ENCODE results near the gene CAPN14. TPM values are rescaled to one million over a fixed set of nuclear protein-coding genes. Genes with fewer than 3 reads are reported as not detected.

CAPN14 gene
- total RNA-seq, 2 experiments from 2014 or later = 0.20 to 0.30 TPM

DNA sequence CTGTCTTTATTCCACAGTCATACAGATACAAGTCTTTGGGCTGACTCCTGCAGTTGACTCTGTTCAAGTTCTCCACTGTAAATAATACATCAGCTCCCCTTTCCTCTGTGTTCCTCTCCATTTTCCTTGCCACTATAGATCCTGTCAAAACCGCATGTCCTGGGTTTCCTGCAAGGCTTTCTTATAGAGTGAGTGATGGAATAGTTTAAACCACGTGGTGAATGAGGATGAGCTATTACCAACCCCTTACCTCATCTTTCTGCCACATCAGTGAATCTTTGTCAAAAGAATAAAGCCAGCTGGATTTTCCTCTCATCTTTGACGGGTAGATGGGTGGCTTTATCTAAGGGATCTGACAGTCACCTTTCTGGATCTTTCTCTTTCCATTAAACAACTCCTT lies 75.2 kb downstream of the CAPN14 start:
- Mint-ChIP-seq H3K36me3 (ENCODE audit: low read depth) (no peaks in the 10 kb centered on the region), H3K4me3 (no peak overlapping the region), H3K4me1 (ENCODE audit: low read depth) (peaks cover 1% of the 10 kb centered on the region), H3K9me3 (no peaks in the 10 kb centered on the region), H3K27me3 (peaks cover 25% of the 10 kb centered on the region), H3K27ac (no peak overlapping the region)
- intact Hi-C loops (cut with DNase I, micrococcal nuclease) = no loop called here
- H3K9me3 ChIP-seq (ENCODE audit: control insufficient read depth in 1 of 2, insufficient read depth in 1 of 2, low read length in 2 of 2) = no peaks in the 10 kb centered on the region
- peaks cover 22 to 28% of the 10 kb centered on the region in 2 experiments for H3K27me3 ChIP-seq (ENCODE audit: control insufficient read depth in 1 of 2, insufficient read depth in 2 of 2, low read length in 2 of 2)
- no peaks in the 10 kb centered on the region for H3K36me3 ChIP-seq (ENCODE audit: insufficient read depth, low read length)
- H3K4me3 ChIP-seq (ENCODE audit: low read length) = no peak overlapping the region
- no peak overlapping the region for H3K27ac ChIP-seq (ENCODE audit: low read depth in 1 of 2, low read length in 2 of 2)
- ChIA-PET POLR2A (no interaction called here), CTCF (no interaction called here)
- ATAC-seq (ENCODE audit: poor library complexity) = no peak
- no peak for DNase-seq
- TF ChIP-seq, protein P1, sequence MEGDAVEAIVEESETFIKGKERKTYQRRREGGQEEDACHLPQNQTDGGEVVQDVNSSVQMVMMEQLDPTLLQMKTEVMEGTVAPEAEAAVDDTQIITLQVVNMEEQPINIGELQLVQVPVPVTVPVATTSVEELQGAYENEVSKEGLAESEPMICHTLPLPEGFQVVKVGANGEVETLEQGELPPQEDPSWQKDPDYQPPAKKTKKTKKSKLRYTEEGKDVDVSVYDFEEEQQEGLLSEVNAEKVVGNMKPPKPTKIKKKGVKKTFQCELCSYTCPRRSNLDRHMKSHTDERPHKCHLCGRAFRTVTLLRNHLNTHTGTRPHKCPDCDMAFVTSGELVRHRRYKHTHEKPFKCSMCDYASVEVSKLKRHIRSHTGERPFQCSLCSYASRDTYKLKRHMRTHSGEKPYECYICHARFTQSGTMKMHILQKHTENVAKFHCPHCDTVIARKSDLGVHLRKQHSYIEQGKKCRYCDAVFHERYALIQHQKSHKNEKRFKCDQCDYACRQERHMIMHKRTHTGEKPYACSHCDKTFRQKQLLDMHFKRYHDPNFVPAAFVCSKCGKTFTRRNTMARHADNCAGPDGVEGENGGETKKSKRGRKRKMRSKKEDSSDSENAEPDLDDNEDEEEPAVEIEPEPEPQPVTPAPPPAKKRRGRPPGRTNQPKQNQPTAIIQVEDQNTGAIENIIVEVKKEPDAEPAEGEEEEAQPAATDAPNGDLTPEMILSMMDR (IDR thresholded peaks at IDR 0.05) = no peak
- peaks cover 9% of the 10 kb centered on the region for H3K4me1 ChIP-seq (ENCODE audit: insufficient read depth, low read length)

DNA sequence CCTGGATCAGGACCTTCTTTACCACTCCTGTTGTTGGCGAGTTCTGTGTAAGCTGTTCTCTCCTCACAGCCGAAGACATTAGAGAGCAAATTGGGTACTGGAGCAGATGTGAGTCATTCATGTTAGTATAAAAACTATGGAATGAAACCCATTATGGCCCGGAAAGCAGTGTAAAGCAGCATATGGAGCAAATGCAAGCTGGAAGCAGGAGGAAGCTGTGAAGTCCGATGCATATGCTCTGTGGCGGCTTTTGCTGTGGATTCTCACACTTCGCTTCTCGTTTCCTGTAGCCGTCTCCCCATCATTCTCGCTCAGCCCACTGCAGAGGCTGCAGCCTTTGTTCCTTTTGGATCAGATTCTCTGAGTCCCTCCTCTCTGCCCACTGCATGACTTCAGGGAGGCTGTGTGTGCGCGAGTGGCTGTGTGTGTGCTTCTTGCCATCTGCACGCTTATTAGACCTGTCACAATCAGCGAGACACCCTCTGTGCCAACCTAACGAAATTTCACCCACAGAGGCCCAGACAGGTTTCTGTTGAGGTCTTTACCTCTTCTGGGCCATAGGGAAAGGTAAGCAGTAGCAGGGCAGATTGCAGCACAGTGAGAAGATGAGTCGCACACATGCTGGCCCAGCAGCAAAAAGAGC lies 75.8 kb downstream of the CAPN14 start:
- peaks cover 28 to 34% of the 10 kb centered on the region in 2 experiments for H3K27me3 ChIP-seq (ENCODE audit: control insufficient read depth in 1 of 2, insufficient read depth in 2 of 2, low read length in 2 of 2)
- Mint-ChIP-seq H3K4me1 (ENCODE audit: low read depth) (peaks cover 7% of the 10 kb centered on the region), H3K9me3 (no peaks in the 10 kb centered on the region), H3K27me3 (peaks cover 31% of the 10 kb centered on the region), H3K36me3 (ENCODE audit: low read depth) (no peaks in the 10 kb centered on the region), H3K27ac (no peak overlapping the region), H3K4me3 (no peak overlapping the region)
- DNase-seq = no peak
- POLR2A ChIA-PET = no interaction called here
- intact Hi-C loops (cut with DNase I, micrococcal nuclease) = no loop called here
- H3K27ac ChIP-seq (ENCODE audit: low read depth in 1 of 2, low read length in 2 of 2) = no peak overlapping the region
- no peaks in the 10 kb centered on the region for H3K9me3 ChIP-seq (ENCODE audit: control insufficient read depth in 1 of 2, insufficient read depth in 1 of 2, low read length in 2 of 2)
- no peaks in the 10 kb centered on the region for H3K36me3 ChIP-seq (ENCODE audit: insufficient read depth, low read length)
- H3K4me3 ChIP-seq (ENCODE audit: low read length) = no peak overlapping the region
- H3K4me1 ChIP-seq (ENCODE audit: insufficient read depth, low read length) = peaks cover 14% of the 10 kb centered on the region
- TF ChIP-seq, protein P1 (IDR thresholded peaks at IDR 0.05) = no peak
- CTCF ChIA-PET = no interaction called here
- no peak for ATAC-seq (ENCODE audit: poor library complexity)

DNA sequence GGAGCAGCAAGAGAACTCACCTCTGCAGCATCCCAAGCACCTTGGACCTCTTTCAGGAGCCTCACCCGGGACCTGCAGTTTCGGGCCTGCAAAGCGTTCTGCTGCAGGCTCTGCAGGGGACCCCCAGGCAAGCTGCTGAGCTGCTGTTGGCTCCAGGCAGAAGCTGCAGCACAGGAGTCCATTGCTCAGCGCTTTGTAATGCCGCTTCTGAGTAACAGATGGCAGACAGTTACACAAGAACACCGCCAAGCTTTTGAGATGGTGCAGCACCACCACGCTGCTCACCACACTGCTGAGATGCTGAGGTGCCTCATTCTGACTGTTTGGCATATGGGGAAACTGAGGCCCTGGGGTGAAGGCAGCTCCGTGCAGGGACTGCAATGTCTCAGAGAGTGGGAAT lies 77.2 kb downstream of the CAPN14 start:
- Histone ChIP-seq H3K27me3 (ENCODE audit: control insufficient read depth in 1 of 2, insufficient read depth in 2 of 2, low read length in 2 of 2) (peaks cover 40 to 48% of the 10 kb centered on the region in 2 experiments), H3K36me3 (ENCODE audit: insufficient read depth, low read length) (no peaks in the 10 kb centered on the region), H3K4me1 (ENCODE audit: insufficient read depth, low read length) (peaks cover 14% of the 10 kb centered on the region), H3K9me3 (ENCODE audit: control insufficient read depth in 1 of 2, insufficient read depth in 1 of 2, low read length in 2 of 2) (no peaks in the 10 kb centered on the region), H3K27ac (ENCODE audit: low read depth in 1 of 2, low read length in 2 of 2) (no peak overlapping the region), H3K4me3 (ENCODE audit: low read length) (no peak overlapping the region)
- Mint-ChIP-seq H3K36me3 (ENCODE audit: low read depth) (no peaks in the 10 kb centered on the region), H3K4me3 (no peak overlapping the region), H3K27ac (no peak overlapping the region), H3K9me3 (no peaks in the 10 kb centered on the region), H3K4me1 (ENCODE audit: low read depth) (peaks cover 7% of the 10 kb centered on the region), H3K27me3 (peaks cover 45% of the 10 kb centered on the region)
- ChIA-PET CTCF (no interaction called here), POLR2A (no interaction called here)
- TF ChIP-seq, protein P1 (IDR thresholded peaks at IDR 0.05) = no peak
- no peak for DNase-seq
- intact Hi-C loops (cut with DNase I, micrococcal nuclease) = no loop called here
- ATAC-seq (ENCODE audit: poor library complexity) = no peak
